ENCODE data around the gene SPTLC2. TPM values are rescaled to one million over a fixed set of nuclear protein-coding genes. Genes with fewer than 3 reads are reported as not detected.

Gene SPTLC2
- total and polyA plus RNA-seq, 7 donors: 2.4 to 9.0 (median 5.8) TPM

DNA sequence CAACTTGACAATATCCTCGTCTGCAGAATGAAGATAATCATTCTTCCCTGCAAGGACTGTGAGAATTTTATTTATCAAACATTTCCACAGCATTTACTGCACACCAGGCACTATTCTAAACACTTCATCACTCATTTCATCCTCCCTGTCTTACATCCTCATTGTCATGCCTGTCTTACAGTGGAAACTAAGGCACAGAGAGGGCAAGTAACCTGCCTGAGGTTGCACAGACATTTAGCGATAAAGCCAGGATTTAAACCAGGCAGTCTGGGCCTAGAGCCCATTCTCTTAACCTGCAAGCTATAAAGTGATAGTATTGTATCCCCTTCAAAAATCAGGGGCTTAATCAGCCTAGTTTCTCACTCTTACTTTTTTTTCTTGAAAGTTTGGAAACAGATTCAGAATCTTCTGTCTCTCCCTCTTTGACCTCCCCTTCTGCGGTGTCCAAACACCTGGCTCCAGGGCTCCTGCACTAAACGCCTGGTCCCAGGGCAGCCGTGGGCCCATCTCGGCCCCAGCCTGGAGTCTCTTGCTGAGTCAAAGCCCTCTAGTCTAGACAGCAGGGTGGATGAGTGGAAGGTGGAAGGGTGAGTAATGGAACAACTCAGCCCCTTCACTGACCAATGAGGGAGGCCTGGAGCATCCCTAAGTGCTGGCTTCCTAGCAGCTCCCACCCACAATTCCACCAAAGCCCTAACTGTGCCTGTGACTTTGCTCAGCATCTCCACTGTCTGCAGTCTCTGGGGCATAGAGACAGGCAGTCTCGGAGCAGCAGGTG lies 130.3 kb downstream of the SPTLC2 start:
- Histone ChIP-seq H3K27me3 (ENCODE audit: insufficient read depth in 3 of 3, low read length in 2 of 3) (no peaks in the 10 kb centered on the region), H3K4me3 (no peak overlapping the region), H3K9me3 (no peaks in the 10 kb centered on the region), H3K36me3 (ENCODE audit: insufficient read depth in 1 of 2, low read depth in 1 of 2) (no peaks in the 10 kb centered on the region), H3K4me1 (no peaks in the 10 kb centered on the region), H3K27ac (no peak overlapping the region)
- ATAC-seq (no peak), DNase-seq (no peak)
- WGBS, 3 donors: 87 to 89% (median 89%) methylated on average over 7 of the region's 7 CpGs
- TF ChIP-seq, protein P1, sequence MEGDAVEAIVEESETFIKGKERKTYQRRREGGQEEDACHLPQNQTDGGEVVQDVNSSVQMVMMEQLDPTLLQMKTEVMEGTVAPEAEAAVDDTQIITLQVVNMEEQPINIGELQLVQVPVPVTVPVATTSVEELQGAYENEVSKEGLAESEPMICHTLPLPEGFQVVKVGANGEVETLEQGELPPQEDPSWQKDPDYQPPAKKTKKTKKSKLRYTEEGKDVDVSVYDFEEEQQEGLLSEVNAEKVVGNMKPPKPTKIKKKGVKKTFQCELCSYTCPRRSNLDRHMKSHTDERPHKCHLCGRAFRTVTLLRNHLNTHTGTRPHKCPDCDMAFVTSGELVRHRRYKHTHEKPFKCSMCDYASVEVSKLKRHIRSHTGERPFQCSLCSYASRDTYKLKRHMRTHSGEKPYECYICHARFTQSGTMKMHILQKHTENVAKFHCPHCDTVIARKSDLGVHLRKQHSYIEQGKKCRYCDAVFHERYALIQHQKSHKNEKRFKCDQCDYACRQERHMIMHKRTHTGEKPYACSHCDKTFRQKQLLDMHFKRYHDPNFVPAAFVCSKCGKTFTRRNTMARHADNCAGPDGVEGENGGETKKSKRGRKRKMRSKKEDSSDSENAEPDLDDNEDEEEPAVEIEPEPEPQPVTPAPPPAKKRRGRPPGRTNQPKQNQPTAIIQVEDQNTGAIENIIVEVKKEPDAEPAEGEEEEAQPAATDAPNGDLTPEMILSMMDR (IDR thresholded peaks at IDR 0.05): no peak
- intact Hi-C loops (cut with DNase I): no loop called here

DNA sequence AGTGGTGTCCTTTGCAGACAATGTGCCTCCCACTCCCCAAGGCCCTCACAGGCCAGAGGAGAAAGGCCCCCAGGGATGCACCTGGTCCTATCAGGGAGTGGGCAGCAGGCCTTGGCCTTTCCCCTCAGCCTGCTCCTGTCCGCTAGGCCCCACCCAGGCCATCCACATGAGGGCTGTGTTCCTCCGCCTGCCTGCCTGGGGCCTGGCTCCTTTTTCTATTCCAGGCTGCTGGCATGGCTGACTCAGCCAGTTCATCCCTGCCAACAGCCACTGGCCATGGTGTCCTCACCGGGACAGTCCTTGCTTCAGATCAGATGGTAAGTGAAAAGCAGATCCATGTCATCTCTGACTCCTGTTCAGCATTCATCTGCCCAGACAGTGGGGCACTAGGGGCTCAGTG lies 131.2 kb downstream of the SPTLC2 start:
- 57 to 74% (median 57%) methylated on average over 3 of the region's 3 CpGs for WGBS, 3 donors
- intact Hi-C loops (cut with DNase I): no loop called here
- Histone ChIP-seq H3K36me3 (ENCODE audit: insufficient read depth in 1 of 2, low read depth in 1 of 2) (no peaks in the 10 kb centered on the region), H3K9me3 (no peaks in the 10 kb centered on the region), H3K27ac (no peak overlapping the region), H3K27me3 (ENCODE audit: insufficient read depth in 3 of 3, low read length in 2 of 3) (no peaks in the 10 kb centered on the region), H3K4me3 (no peak overlapping the region), H3K4me1 (no peaks in the 10 kb centered on the region)
- DNase-seq (no peak), ATAC-seq (peak; percentile 55 to 69 (median 62))
- TF ChIP-seq, protein P1 (IDR thresholded peaks at IDR 0.05): no peak

DNA sequence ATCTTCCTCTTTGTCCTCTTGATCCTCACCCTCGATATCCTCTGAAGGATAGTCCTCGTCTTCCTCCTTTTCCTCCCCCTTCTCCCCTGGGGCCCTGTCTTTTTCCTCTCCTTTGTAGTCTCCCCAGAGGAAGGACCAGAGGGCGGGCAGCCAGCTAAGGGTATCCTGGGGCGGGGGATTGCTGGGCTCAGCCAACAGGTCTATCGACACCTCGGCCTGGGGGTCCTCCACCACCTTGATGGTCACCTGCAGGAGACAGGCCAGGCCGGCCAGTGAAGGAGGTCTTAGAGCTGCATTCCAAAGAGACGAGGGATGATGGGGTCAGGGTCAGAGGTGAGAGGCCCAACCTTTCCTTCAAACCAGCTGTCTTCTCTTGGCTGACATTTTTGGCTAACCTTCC lies 134.0 kb downstream of the SPTLC2 start:
- H3K27me3 ChIP-seq (ENCODE audit: insufficient read depth in 3 of 3, low read length in 2 of 3): no peaks in the 10 kb centered on the region
- intact Hi-C loops (cut with DNase I): no loop called here
- TF ChIP-seq, protein P1 (IDR thresholded peaks at IDR 0.05): no peak
- no peak overlapping the region for H3K27ac ChIP-seq
- DNase-seq: no peak
- ATAC-seq: no peak
- no peaks in the 10 kb centered on the region for H3K4me1 ChIP-seq
- WGBS, 3 donors: 73 to 76% (median 74%) methylated on average over 8 of the region's 8 CpGs
- no peaks in the 10 kb centered on the region for H3K9me3 ChIP-seq
- H3K4me3 ChIP-seq: no peak overlapping the region
- H3K36me3 ChIP-seq (ENCODE audit: insufficient read depth in 1 of 2, low read depth in 1 of 2): no peaks in the 10 kb centered on the region

DNA sequence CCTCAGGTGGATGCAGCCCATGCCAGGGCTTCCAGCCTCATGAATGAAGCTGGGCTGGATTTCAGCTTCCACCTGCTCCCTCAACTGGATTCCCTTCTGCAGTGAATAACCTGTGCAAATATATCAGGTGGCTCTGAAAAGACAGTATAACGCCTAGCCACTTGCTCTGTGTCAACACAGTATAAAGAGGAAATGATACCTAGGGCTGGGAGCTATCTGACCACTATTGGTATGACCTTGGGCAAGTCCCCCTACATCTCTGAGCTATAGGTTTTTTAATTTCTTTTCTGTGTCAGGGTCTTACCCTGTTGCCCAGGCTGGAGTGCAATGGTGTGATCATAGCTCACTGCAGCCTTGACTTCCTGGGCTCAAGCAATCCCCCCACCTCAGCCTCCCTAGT lies 137.6 kb downstream of the SPTLC2 start:
- TF ChIP-seq, protein P1 (IDR thresholded peaks at IDR 0.05): no peak
- no peaks in the 10 kb centered on the region for H3K9me3 ChIP-seq
- H3K27ac ChIP-seq: no peak overlapping the region
- H3K4me3 ChIP-seq: no peak overlapping the region
- H3K4me1 ChIP-seq: no peaks in the 10 kb centered on the region
- no peaks in the 10 kb centered on the region for H3K27me3 ChIP-seq (ENCODE audit: insufficient read depth in 3 of 3, low read length in 2 of 3)
- no peak for DNase-seq
- 87 to 91% (median 89%) methylated on average over 1 of the region's 1 CpG for WGBS, 3 donors
- intact Hi-C loops (cut with DNase I): no loop called here
- no peak for ATAC-seq
- H3K36me3 ChIP-seq (ENCODE audit: insufficient read depth in 1 of 2, low read depth in 1 of 2): no peaks in the 10 kb centered on the region

DNA sequence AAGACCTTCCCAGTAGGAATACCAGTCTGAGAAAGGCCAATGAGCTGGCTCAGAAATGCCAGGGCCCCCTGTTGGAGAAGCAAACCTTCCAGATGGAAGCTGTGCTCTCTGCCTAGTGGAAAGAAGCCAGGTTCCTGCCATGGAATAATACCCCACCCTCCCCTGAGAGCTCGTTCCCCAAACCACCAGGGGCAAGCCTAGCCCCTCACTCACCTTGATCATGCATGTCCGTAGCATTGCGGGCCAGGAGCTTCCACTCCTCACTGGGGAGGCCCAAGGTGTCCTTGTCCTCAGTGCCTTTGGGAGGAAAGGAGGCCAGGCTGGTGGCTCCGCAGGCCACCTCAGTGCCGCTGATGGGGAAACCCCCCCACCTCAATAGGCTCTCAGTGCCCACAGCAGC lies 138.4 kb downstream of the SPTLC2 start:
- no peaks in the 10 kb centered on the region for H3K9me3 ChIP-seq
- WGBS, 3 donors: 83 to 91% (median 90%) methylated on average over 5 of the region's 5 CpGs

More for the DNA sequence above, 138.4 kb downstream of the SPTLC2 start:
- TF ChIP-seq, protein P1 (IDR thresholded peaks at IDR 0.05): no peak
- Histone ChIP-seq H3K36me3 (ENCODE audit: insufficient read depth in 1 of 2, low read depth in 1 of 2) (no peaks in the 10 kb centered on the region), H3K4me3 (no peak overlapping the region), H3K27ac (no peak overlapping the region), H3K4me1 (no peaks in the 10 kb centered on the region), H3K27me3 (ENCODE audit: insufficient read depth in 3 of 3, low read length in 2 of 3) (no peaks in the 10 kb centered on the region)
- no peak for ATAC-seq
- intact Hi-C loops (cut with DNase I): no loop called here
- no peak for DNase-seq

All from psoas muscle (tissue), 8 donors.